ENCODE data around the gene RGS7. TPM values are rescaled to one million over a fixed set of nuclear protein-coding genes. Genes with fewer than 3 reads are reported as not detected.

RGS7 gene
- total and polyA plus RNA-seq, 2 of the 8 experiments (the other 6 are each of a cell fraction or from before 2014, with no cell fraction given): 1.6 to 3.0 TPM

- TF ChIP-seq USF2 (IDR thresholded peaks at IDR 0.05; ENCODE audit: low read length) (no peak), RAD21 (IDR thresholded peaks at IDR 0.05 in 1 of 2, conservative IDR thresholded peaks at IDR 0.05 in 1 of 2; ENCODE audit: low read depth in 2 of 2, low read length in 2 of 2) (0 out of 4 replicates have a peak, but pooled peaks of 1 of the 2 experiments have one; percentile 10)
- peak overlapping the region; percentile 68 for H2AFZ ChIP-seq (ENCODE audit: low read length)
Observed at GRCh38 chr1:241077386-241078147, 279.4 kb downstream of the RGS7 start.

More at GRCh38 chr1:241077386-241078147, 279.4 kb downstream of the RGS7 start:
- Histone ChIP-seq H3K9me3 (ENCODE audit: insufficient read depth in 2 of 2, low read depth in 1 of 2, low read length in 1 of 2) (no peaks in the 10 kb centered on the region), H3K36me3 (ENCODE audit: control insufficient read depth in 2 of 4, insufficient read depth in 4 of 4, low read length in 3 of 4) (no peaks in the 10 kb centered on the region), H2BK12ac (ENCODE audit: low read depth, low read length) (0 out of 2 replicates have a peak overlapping the region, but pooled peaks have one; percentile 62), H3K4me1 (replicated peaks in 1 of 4; ENCODE audit: control insufficient read depth in 3 of 4, insufficient read depth in 4 of 4, low read length in 3 of 4) (peaks cover 0 to 4% (median 3%) of the 10 kb centered on the region in 4 experiments; a peak in 4 of 7 replicates), H3K79me2 (ENCODE audit: control insufficient read depth in 1 of 2, insufficient read depth in 2 of 2, low read length in 2 of 2) (no peaks in the 10 kb centered on the region), H4K91ac (replicated peaks; ENCODE audit: insufficient read length, low read length) (no peak overlapping the region), H4K20me1 (replicated peaks in 1 of 2; ENCODE audit: control insufficient read depth in 1 of 2, insufficient read depth in 2 of 2, low read length in 2 of 2) (no peaks in the 10 kb centered on the region), H3K23ac (ENCODE audit: insufficient read length) (no peak overlapping the region), H3K23me2 (ENCODE audit: low read depth, low read length) (no peaks in the 10 kb centered on the region), H2BK120ac (replicated peaks; ENCODE audit: low read depth, low read length) (no peak overlapping the region), H3K4me3 (ENCODE audit: extremely low read depth in 1 of 4, insufficient read depth in 2 of 4, low read depth in 3 of 4, low read length in 4 of 4) (no peak overlapping the region), H3K18ac (ENCODE audit: extremely low read depth, low read length) (no peak overlapping the region), H3K4ac (replicated peaks; ENCODE audit: insufficient read length, low read depth, low read length) (no peak overlapping the region), H3K27me3 (replicated peaks in 1 of 4; ENCODE audit: control insufficient read depth in 3 of 4, extremely low read depth in 1 of 4, insufficient read depth in 3 of 4, low read length in 3 of 4) (no peaks in the 10 kb centered on the region), H2BK15ac (ENCODE audit: low read length) (no peak overlapping the region), H3K9ac (replicated peaks in 1 of 4; ENCODE audit: extremely low read depth in 1 of 4, low read depth in 3 of 4, low read length in 3 of 4) (no peak overlapping the region), H3K56ac (replicated peaks; ENCODE audit: insufficient read length, low read depth, low read length) (no peak overlapping the region), H3K79me1 (ENCODE audit: low read depth, low read length) (no peaks in the 10 kb centered on the region), H2BK5ac (ENCODE audit: low read depth, low read length) (no peak overlapping the region), H2AK5ac (ENCODE audit: low read depth, low read length) (no peak overlapping the region; the same call in 1 of the 2 replicates), H4K5ac (ENCODE audit: insufficient read length, low read depth, low read length) (no peak overlapping the region), H3K4me2 (ENCODE audit: insufficient read depth in 1 of 2, low read depth in 2 of 2, low read length in 2 of 2) (no peak overlapping the region), H3K27ac (ENCODE audit: low read depth, low read length) (no peak overlapping the region), H2BK20ac (ENCODE audit: low read length) (0 out of 2 replicates have a peak overlapping the region, but pooled peaks have one; percentile 37), H4K8ac (ENCODE audit: extremely low read depth, insufficient read depth, low read length) (no peak overlapping the region), H3K14ac (ENCODE audit: insufficient read length) (no peak overlapping the region)
- CTCF ChIA-PET (ENCODE audit: partially characterized antibody): no interaction called here
- 82% methylated on average over 11 of the region's 11 CpGs; no CpG with 5 or more reads in 1 of the 2 experiments for WGBS, 2 experiments (ENCODE audit: extremely low coverage in 1 of 2, insufficient coverage in 1 of 2, insufficient read length in 1 of 2, insufficient replicate concordance in 2 of 2, low coverage in 1 of 2, low lambda C conversion rate in 2 of 2, missing lambda C conversion rate in 1 of 2)
- FAIRE-seq: no peak
- no peak for DNase-seq (ENCODE audit: low read depth in 1 of 2, low spot score in 2 of 2)
- POLR2A ChIA-PET (ENCODE audit: partially characterized antibody): interaction anchor here (0.6 kb wide), 1 partner anchor 935 kb away, joined by 3 read pairs; no protein-coding TSS in a partner anchor
